GM12892 (cell line): ENCODE data around the gene HOXA3.

Experiments used
- DNase-seq: peaks from one replicate; pipeline ENCODE4 v3.0.0; 2011; ENCODE audit not compliant: insufficient read length
- FAIRE-seq: peaks from 2 replicates; lab custom pipeline; 2011; peaks lifted over from hg19 to GRCh38; lab: Jason Lieb, UNC
- POLR2A ChIP-seq: IDR thresholded peaks from 2 replicates; pipeline ENCODE4 v1.6.1; 2011; ENCODE audit warnings: low read depth, low read length, control low read depth
- POLR2AphosphoS5 ChIP-seq: IDR thresholded peaks from 2 replicates; pipeline ENCODE4 v1.6.1; 2011; ENCODE audit warnings: low read depth, low read length, control low read depth
- TAF1 ChIP-seq: IDR thresholded peaks from 2 replicates; pipeline ENCODE4 v1.6.1; 2011; ENCODE audit warnings: low read depth, mild to moderate bottlenecking, control low read depth, low read length, borderline replicate concordance

Gene HOXA3

DNA sequence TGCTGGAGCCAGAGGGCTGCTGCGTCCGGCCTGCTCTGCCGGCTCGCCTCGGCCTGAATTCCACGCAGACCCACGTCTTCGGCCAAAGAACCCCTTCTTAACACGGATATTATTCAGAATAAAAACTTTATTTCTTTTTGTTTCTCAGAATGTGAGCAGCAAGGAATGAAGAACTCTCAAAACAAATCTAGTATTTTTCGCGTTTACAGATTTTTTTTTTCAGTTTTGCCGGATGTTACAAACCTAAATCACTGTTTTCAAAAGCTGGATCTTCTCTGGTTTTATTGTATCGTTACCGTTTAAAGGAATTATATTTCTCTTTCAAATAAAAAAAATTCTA lies 45.5 kb downstream of the HOXA3 start:
- DNase-seq (no peak), FAIRE-seq (no peak)
- TF ChIP-seq POLR2AphosphoS5 (no peak), POLR2A (no peak), TAF1 (no peak)

DNA sequence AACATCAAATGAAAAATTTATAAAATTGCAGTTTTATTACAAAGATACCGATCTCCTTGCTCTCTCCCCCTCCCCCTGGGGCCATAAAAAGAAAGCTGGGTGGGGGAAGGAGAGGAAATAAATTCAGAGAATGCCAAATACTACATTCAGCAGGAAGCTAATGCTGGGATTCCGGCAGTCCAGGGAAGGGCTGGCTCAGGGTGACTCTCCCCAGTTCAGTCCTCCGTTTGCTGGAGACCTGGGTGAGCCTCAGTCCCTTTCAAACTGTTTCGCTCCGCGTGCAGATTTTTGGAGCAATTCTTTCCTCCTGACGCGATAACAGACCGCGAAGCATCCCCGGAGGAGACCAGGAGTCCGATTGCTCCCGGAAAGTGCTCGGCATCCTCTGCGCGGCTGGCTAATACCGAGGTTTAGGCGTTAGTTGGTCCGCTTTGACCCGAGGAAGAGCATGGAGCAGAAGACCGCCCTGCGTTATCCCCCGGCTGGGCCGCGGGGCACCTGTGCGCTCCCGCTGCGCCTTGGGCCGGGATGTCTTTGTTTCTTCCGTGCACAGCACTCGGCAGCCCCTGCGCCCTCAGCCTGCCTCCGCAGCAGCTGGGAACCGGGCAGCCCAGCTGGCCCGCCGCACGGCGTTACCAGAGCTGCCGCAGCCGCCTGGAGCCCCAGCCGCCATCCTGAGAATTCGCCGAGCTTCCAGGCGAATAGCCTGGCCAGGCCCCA lies 46.0 kb downstream of the HOXA3 start:
- no peak for FAIRE-seq
- DNase-seq, result no peak
- TF ChIP-seq TAF1 (no peak), POLR2AphosphoS5 (no peak), POLR2A (no peak)

GRCh38 chr7:27105301-27106031 lies 46.9 kb downstream of the HOXA3 start:
- DNase-seq (no peak), FAIRE-seq (no peak)
- TF ChIP-seq POLR2A (no peak), TAF1 (no peak), POLR2AphosphoS5 (no peak)

GRCh38 chr7:27104341-27105058 lies 47.9 kb downstream of the HOXA3 start:
- no peak for DNase-seq
- TF ChIP-seq TAF1 (no peak), POLR2A (no peak), POLR2AphosphoS5 (no peak)
- FAIRE-seq, result no peak

DNA sequence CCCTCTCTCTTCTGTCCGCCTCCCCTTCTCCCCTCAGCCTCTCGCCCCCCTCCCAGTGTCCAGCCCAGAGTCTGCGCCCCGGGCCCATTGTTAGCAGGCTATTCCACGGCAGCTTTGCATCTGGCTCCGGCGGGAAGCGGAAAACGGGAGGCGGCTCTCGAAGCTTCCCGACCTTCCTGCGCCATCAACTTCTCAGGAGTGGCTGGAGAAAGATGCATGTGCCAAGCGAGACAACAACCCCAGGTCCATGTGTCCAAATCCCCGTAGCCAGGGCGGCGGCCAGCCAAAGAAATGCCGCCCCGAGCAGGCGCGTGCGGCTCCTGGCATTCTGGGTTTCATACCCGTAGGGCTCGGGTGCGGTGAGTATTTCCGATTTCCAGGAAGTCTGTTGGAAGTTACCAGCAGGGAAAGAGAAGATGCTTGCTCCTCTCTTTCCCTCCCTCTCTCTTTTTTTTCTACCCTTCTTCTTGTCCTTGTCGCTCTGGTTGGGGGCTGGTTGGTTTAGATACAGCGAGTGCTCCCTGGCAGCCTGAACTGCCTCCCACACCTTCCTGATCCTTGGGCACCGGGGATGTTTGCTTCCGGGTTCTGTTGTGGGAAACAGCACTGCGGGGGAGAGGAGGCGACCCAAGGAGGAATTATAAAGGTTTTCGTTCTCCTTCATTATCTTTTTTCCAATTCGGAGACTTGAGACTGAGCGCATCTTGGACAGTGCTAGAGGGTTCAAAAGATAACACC lies 48.7 kb downstream of the HOXA3 start:
- TF ChIP-seq POLR2A (no peak), POLR2AphosphoS5 (no peak), TAF1 (no peak)
- no peak for DNase-seq
- FAIRE-seq, result no peak

GRCh38 chr7:27102581-27103442 lies 49.6 kb downstream of the HOXA3 start, which contains the start of gene HOXA2:
HOXA2 (minus strand) TSS chr7:27102683; CDS start chr7:27102500, 183 bp downstream.
- FAIRE-seq (no peak), DNase-seq (no peak)
- TF ChIP-seq TAF1, result no peak
- no peak for TF ChIP-seq POLR2AphosphoS5
- no peak for TF ChIP-seq POLR2A

DNA sequence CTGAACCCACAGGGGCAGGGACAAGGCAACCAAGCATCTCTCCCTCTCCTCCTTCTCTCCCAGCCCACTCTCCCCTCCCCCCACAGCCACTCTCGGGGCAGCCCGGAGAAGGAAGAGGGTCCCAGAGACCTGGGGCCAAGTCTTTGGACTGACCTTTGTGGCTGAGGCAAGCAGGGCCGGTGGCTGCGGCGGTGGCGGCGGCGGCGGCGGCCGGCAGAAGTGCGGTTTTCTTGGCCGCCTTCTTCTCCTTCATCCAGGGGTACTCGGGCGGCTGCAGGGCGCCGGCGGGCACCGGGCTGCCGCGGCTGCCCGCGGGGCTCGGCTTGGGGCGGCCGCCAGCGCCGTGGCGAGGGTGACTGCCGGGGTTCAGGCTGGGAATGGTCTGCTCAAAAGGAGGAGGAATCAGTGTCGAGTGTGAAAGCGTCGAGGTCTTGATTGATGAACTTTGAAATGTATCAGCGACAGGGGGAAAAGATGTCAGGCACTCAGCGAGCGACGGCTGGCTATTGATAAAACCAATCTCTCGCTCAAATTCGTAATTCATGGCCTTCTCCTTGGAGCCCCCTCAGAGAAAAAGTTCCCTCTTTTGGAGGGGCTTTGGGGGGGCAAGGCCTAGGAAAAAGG lies 50.3 kb downstream of the HOXA3 start:
- no peak for TF ChIP-seq TAF1
- no peak for TF ChIP-seq POLR2AphosphoS5
- no peak for TF ChIP-seq POLR2A
- DNase-seq, result no peak
- no peak for FAIRE-seq

GRCh38 chr7:27101171-27101956 lies 51.0 kb downstream of the HOXA3 start:
- DNase-seq (no peak), FAIRE-seq (no peak)
- no peak for TF ChIP-seq POLR2AphosphoS5
- no peak for TF ChIP-seq POLR2A
- TF ChIP-seq TAF1, result no peak

DNA sequence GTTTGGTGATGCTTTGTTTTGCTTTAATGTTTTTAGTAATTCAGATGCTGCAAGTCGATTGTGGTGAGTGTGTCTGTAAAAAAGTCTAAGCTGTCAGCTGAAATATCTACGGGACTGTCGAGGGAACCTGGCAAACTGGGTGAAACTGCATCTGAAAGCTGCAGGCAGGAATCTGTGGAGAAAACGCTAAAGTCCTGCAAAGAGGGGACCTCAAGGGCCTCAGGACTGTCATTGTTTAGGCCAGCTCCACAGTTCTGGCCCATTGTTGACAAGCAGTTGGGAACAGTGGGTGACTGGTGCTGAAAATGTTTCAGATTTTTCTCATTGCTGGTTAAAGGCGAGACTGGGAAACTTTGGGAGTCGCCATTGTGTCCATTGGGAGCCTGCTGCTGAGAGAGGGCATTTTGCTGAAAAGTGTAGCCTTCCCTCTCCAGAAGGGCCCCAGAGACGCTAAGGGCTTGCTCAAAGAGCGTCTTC lies 51.7 kb downstream of the HOXA3 start:
- TF ChIP-seq POLR2AphosphoS5, result no peak
- TF ChIP-seq POLR2A, result no peak
- TF ChIP-seq TAF1, result no peak
- no peak for FAIRE-seq
- DNase-seq, result no peak
